Keratinocyte (primary cell): ENCODE results near the gene TMEM40.

Source experiments
- EZH2 ChIP-seq: IDR thresholded peaks from one replicate; pipeline ENCODE4 v1.6.1; 2012; ENCODE audit warnings: inconsistent platforms, mild to moderate bottlenecking, low read length, moderate library complexity
- TF ChIP-seq, protein P1 (sequence below), 3 experiments: IDR thresholded peaks in 1 of 3; conservative IDR thresholded peaks in 1 of 3; optimal IDR thresholded peaks in 1 of 3; 2 replicates in 2 of 3; 3 replicates in 1 of 3; pipeline versions ENCODE3 to v1.5.1; 2011; ENCODE audit warnings: low read length in 3 of 3, mild to moderate bottlenecking in 3 of 3, moderate library complexity in 2 of 3, control low read depth in 1 of 3, inconsistent platforms in 1 of 3; ENCODE audit not compliant: insufficient read depth in 2 of 3; ENCODE audit errors: extremely low read depth in 1 of 3

DNA sequence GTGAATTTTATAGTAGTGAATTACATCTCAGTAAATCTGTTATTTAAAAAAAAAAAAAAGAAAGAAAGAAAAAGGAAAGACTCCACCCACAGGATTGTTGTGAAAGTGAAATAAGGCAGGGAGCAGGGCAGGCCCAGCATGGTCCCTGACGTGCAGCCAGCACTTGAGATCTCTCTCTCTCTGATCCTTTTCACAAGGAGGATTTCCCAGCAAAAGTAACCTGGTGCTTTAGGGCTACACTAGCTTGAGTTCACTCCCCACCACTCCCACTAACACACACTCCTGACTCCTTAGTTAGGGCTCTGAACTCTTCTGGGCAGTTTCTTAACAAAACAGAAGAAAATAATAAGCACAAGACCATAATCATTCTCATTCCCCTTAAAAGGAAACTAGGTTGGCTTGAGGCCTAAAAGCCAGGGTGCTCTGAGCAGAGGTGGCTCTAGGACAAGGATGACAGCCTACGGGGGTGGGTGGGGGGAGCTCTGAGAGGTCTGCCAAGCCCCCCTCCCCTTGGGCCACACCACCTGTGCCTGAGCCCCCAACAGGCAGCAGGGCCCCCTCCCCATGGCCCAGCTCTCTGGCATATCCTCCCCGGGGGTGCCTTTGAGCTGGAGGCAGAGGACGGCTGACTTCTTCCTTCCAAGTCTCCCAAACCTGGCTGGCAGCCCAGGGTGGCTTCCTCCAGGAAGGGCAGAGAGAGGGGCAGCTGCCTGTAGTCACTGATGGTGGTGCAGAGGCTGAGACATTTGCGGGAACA lies 856 bp downstream of the TMEM40 start:
- TF ChIP-seq, protein P1, sequence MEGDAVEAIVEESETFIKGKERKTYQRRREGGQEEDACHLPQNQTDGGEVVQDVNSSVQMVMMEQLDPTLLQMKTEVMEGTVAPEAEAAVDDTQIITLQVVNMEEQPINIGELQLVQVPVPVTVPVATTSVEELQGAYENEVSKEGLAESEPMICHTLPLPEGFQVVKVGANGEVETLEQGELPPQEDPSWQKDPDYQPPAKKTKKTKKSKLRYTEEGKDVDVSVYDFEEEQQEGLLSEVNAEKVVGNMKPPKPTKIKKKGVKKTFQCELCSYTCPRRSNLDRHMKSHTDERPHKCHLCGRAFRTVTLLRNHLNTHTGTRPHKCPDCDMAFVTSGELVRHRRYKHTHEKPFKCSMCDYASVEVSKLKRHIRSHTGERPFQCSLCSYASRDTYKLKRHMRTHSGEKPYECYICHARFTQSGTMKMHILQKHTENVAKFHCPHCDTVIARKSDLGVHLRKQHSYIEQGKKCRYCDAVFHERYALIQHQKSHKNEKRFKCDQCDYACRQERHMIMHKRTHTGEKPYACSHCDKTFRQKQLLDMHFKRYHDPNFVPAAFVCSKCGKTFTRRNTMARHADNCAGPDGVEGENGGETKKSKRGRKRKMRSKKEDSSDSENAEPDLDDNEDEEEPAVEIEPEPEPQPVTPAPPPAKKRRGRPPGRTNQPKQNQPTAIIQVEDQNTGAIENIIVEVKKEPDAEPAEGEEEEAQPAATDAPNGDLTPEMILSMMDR (optimal IDR thresholded peaks at IDR 0.05 in 1 of 3, IDR thresholded peaks at IDR 0.05 in 1 of 3, conservative IDR thresholded peaks at IDR 0.05 in 1 of 3; ENCODE audit: extremely low read depth in 1 of 3, insufficient read depth in 2 of 3, low read length in 3 of 3) = no peak
- TF ChIP-seq EZH2 = no peak
